ENCODE results near the gene HELZ. TPM values are rescaled to one million over a fixed set of nuclear protein-coding genes. Genes with fewer than 3 reads are reported as not detected.

Gene HELZ
- total and polyA plus RNA-seq, 7 donors: 1.8 to 55.7 (median 30.8) TPM

DNA sequence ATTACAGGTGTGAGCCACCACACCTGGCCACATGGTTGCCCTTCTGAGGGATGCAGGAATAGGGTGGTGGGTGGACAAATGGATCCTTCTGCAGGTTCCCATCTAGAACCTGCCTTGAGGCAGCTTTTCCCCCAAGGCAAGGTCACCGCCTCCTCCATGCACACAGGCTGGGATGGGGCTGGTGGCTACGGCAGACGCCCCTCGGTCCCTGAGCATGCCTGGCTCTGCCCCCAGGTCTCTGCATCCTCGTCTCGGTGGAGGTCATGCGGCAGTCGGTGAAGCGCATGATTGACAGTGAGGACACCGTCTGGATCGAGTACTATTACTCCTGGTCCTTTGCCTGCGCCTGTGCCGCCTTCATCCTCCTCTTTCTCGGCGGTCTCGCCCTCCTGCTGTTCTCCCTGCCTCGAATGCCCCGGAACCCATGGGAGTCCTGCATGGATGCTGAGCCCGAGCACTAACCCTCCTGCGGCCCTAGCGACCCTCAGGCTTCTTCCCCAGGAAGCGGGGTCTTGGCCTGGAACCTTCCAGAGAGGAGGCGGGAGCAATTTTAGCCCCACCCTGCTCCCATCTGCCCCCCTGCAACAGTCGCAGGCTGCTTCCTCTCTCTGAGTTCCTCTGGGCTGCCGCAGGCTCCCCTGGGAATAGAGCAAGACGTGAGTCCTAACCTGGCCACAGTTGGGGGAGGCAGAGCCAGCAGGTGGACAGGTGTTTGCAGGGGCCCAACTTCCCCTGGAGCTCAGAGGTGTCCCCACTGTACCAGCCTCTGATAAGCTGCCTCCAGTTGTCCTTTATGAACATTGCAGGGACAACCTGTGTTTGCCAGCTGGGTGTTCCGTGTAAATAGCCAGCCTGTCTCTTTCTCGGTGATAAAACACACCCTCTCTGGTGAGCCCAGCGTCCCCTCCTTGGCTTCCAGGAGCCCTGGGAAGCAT, 188.9 kb downstream of the HELZ start:
- intact Hi-C loops (cut with DNase I): no loop called here
- no peak for DNase-seq
- TF ChIP-seq, protein P1, sequence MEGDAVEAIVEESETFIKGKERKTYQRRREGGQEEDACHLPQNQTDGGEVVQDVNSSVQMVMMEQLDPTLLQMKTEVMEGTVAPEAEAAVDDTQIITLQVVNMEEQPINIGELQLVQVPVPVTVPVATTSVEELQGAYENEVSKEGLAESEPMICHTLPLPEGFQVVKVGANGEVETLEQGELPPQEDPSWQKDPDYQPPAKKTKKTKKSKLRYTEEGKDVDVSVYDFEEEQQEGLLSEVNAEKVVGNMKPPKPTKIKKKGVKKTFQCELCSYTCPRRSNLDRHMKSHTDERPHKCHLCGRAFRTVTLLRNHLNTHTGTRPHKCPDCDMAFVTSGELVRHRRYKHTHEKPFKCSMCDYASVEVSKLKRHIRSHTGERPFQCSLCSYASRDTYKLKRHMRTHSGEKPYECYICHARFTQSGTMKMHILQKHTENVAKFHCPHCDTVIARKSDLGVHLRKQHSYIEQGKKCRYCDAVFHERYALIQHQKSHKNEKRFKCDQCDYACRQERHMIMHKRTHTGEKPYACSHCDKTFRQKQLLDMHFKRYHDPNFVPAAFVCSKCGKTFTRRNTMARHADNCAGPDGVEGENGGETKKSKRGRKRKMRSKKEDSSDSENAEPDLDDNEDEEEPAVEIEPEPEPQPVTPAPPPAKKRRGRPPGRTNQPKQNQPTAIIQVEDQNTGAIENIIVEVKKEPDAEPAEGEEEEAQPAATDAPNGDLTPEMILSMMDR (IDR thresholded peaks at IDR 0.05): no peak
- Histone ChIP-seq H3K9me3 (no peaks in the 10 kb centered on the region), H3K4me3 (no peak overlapping the region), H3K27ac (peak overlapping the region; percentile 95), H3K36me3 (ENCODE audit: insufficient read depth in 1 of 2, low read depth in 1 of 2) (peaks cover 0 to 33% of the 10 kb centered on the region in 2 donors), H3K27me3 (ENCODE audit: insufficient read depth in 3 of 3, low read length in 2 of 3) (no peaks in the 10 kb centered on the region), H3K4me1 (peaks cover 38% of the 10 kb centered on the region)
- peak; percentile 36 to 66 (median 54) for ATAC-seq
- WGBS, 3 donors: 69 to 73% (median 72%) methylated on average over 29 of the region's 29 CpGs

DNA sequence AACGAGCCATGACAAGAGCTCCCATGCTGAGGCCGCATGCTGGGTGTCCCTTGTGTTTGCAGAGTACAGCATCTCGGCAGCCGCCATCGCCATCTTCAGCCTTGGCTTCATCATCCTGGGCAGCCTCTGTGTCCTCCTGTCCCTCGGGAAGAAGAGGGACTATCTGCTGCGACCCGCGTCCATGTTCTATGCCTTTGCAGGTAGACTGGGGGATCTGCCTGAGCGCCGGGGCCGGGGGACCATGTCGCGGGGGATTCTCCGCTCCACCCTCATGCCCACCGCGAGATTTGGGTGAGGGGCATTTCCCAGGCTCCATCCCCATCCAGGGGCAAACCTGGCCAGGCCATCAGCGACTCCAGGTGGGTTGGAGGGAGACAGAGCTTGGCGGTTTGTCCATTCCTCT, 190.0 kb downstream of the HELZ start:
- peaks cover 48% of the 10 kb centered on the region for H3K4me1 ChIP-seq
- intact Hi-C loops (cut with DNase I): no loop called here
- no peaks in the 10 kb centered on the region for H3K9me3 ChIP-seq
- 92 to 95% (median 94%) methylated on average over 19 of the region's 19 CpGs for WGBS, 3 donors
- H3K4me3 ChIP-seq: no peak overlapping the region
- H3K36me3 ChIP-seq (ENCODE audit: insufficient read depth in 1 of 2, low read depth in 1 of 2): peaks cover 0 to 35% of the 10 kb centered on the region in 2 donors
- no peak for DNase-seq
- no peaks in the 10 kb centered on the region for H3K27me3 ChIP-seq (ENCODE audit: insufficient read depth in 3 of 3, low read length in 2 of 3)
- TF ChIP-seq, protein P1 (IDR thresholded peaks at IDR 0.05): no peak
- peak overlapping the region; percentile 95 for H3K27ac ChIP-seq
- no peak for ATAC-seq

DNA sequence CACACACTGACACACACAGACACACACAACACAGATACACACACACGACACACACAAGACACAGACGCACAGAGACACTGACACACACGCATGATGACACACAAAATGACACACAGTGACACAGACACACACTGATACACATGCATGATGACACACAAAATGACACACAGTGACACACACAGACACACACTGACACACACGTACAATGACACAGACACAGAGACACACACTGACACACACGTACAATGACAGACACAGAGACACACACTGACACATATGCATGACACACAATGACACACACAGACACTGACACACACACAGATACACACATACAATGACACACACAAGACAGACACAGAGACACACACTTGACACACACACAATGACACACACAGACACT, 190.4 kb downstream of the HELZ start:
- peaks cover 52% of the 10 kb centered on the region for H3K4me1 ChIP-seq
- H3K36me3 ChIP-seq (ENCODE audit: insufficient read depth in 1 of 2, low read depth in 1 of 2): peaks cover 0 to 39% of the 10 kb centered on the region in 2 donors
- H3K27me3 ChIP-seq (ENCODE audit: insufficient read depth in 3 of 3, low read length in 2 of 3): no peaks in the 10 kb centered on the region
- DNase-seq (no peak), ATAC-seq (no peak)
- no peak overlapping the region for H3K27ac ChIP-seq
- intact Hi-C loops (cut with DNase I): no loop called here
- TF ChIP-seq, protein P1 (IDR thresholded peaks at IDR 0.05): no peak
- no peaks in the 10 kb centered on the region for H3K9me3 ChIP-seq
- no peak overlapping the region for H3K4me3 ChIP-seq
- 73 to 92% (median 90%) methylated on average over 5 of the region's 5 CpGs for WGBS, 3 donors

DNA sequence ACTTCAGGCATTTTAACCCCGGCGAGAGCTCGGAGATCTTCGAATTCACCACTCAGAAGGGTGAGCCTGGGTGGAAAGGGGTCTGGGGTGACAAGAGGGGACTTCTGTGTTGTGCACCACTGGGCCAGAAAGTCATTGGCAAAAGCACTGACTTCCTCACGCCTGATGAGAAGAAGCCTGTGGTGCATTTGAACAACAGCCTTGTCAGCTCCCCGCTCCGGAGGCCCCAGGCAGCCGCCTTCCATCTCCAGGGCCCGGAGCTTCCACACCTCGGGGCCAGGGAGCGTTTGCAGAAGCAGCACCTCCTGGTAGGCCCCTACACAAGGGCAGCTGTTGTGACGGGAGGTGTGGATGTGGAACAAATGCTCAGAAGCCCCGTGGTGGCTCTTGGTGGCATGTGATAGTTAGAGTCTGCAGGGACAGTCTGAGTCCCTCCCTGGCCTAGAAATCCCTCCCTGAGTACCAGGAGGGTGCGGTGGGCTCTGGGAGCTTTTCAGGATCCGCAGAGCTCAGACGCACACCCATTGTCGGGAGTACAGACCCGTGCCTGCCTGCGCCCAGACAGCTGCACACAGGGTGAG, 190.9 kb downstream of the HELZ start:
- Histone ChIP-seq H3K27me3 (ENCODE audit: insufficient read depth in 3 of 3, low read length in 2 of 3) (no peaks in the 10 kb centered on the region), H3K4me3 (no peak overlapping the region), H3K9me3 (no peaks in the 10 kb centered on the region), H3K27ac (peak overlapping the region; percentile 68), H3K4me1 (peaks cover 57% of the 10 kb centered on the region), H3K36me3 (ENCODE audit: insufficient read depth in 1 of 2, low read depth in 1 of 2) (peaks cover 0 to 44% of the 10 kb centered on the region in 2 donors)
- intact Hi-C loops (cut with DNase I): no loop called here
- 72 to 76% (median 74%) methylated on average over 19 of the region's 19 CpGs for WGBS, 3 donors
- TF ChIP-seq, protein P1 (IDR thresholded peaks at IDR 0.05): no peak
- ATAC-seq (no peak), DNase-seq (no peak)
